ENCODE data around the gene LOXL1.

LOXL1 gene

GRCh38 chr15:73922186-73923151 lies 3.8 kb upstream of the LOXL1 start:
- ChIA-PET POLR2A (ENCODE audit: low non-redundant PET) (interaction anchor here (0.5 kb wide), 1 partner anchor 1131 kb away, joined by 5 read pairs; no protein-coding TSS in a partner anchor), CTCF (interaction anchor here (0.7 to 0.9 kb wide), 2 partner anchors 14 to 496 kb away, joined by 3 read pairs; no protein-coding TSS in a partner anchor)
- TF ChIP-seq CTCF (conservative IDR thresholded peaks at IDR 0.05; ENCODE audit: low read depth), result no peak
- DNase-seq (ENCODE audit: low spot score), result no peak
- no peak overlapping the region for H3K27ac ChIP-seq

DNA sequence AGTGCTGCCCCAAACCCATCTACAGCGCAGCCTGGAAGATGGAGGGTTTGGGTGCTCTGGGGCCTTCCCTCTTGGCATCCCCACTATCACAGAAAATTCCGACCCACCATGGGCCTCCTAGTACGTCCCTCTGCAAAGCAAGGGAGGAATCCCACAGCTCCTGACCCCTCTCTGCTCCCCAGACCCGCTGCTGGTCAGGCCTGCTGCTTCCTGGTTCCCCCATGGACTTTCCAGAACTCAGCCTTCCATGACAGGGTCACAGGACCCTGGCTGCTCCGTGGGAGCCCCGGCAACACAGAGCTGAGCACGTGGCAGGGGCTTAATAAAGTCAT lies 3.1 kb upstream of the LOXL1 start:
- CTCF ChIA-PET, result interaction anchor here (0.7 to 0.9 kb wide), 2 partner anchors 13 to 496 kb away, joined by 3 read pairs; no protein-coding TSS in a partner anchor
- H3K27ac ChIP-seq, result peak overlapping the region; percentile 86
- DNase-seq (ENCODE audit: low spot score), result no peak
- no peak for TF ChIP-seq CTCF (conservative IDR thresholded peaks at IDR 0.05; ENCODE audit: low read depth)
- POLR2A ChIA-PET (ENCODE audit: low non-redundant PET), result no interaction called here

GRCh38 chr15:73923488-73924164 lies 2.6 kb upstream of the LOXL1 start:
- H3K27ac ChIP-seq, result peak overlapping the region; percentile 86
- CTCF ChIA-PET, result interaction anchor here (0.9 kb wide), 1 partner anchor 13 kb away, joined by 3 read pairs; no protein-coding TSS in a partner anchor

DNA sequence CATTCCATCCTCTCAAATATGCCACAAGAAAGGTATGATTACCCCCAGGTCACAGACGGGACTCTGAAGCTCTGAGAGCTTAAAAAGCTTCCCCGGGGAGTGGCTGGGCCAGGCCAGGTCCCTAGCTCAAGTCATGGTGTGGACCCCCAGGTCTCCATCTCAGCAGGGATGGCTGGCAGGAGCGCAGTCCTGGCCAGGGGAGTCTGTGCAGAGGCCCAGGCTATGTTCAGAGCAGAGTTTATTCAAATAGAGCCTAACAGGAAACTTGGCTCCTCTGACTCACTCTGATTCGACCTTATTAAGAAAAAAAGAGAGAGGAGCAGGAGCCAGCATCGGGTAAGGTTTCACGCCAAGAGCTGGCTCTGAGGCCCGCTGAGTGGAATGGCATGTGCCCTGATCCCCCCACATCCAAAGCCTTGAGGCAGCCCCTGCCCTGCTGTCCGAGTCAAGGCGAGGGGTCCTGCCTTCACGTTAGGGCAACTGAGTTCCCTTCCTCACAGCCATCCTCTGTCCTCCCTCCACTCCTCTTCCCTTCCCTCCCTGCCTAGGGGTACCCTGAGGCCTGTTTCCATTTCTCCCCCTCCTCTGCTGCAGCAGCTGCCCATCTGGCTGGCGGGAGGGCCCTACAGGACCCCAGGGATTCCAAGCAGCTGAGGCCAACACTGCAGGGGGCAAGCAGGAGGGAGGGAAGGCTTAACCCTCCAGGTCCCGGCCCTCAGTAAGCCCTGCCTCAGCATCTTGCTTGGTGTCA lies 1.9 kb upstream of the LOXL1 start:
- ChIA-PET CTCF (no interaction called here), POLR2A (ENCODE audit: low non-redundant PET) (no interaction called here)
- no peak for TF ChIP-seq CTCF (conservative IDR thresholded peaks at IDR 0.05; ENCODE audit: low read depth)
- peak overlapping the region; percentile 86 for H3K27ac ChIP-seq
- DNase-seq (ENCODE audit: low spot score), result peak; percentile 83

More at GRCh38 chr15:73923488-73924164, 2.6 kb upstream of the LOXL1 start:
- TF ChIP-seq CTCF (conservative IDR thresholded peaks at IDR 0.05; ENCODE audit: low read depth), result no peak
- no peak for DNase-seq (ENCODE audit: low spot score)
- POLR2A ChIA-PET (ENCODE audit: low non-redundant PET), result no interaction called here

DNA sequence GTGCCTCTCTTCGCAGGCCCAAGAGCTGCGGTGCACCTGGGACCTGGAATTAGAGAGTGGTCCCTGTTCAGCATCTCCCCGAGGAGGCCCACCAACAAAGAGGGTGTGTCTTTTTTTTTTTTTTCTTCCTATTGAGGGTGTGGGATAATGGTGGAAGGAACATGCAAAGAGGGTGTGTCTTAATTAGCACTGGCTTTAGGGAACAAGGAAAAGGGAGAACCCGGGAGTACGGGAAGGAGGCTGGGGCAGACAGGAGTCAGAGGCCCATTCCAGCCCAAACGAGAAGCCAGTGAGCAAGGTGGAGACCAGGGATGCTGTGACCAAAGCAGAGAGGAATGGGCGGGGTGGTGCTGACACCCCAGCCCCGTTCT lies 429 bp upstream of the LOXL1 start:
- ChIA-PET CTCF (interaction anchor here (1.1 kb wide), 1 partner anchor 68 kb away, joined by 3 read pairs; the partner anchor contains the start of gene PML), POLR2A (ENCODE audit: low non-redundant PET) (no interaction called here)
- no peak for TF ChIP-seq CTCF (conservative IDR thresholded peaks at IDR 0.05; ENCODE audit: low read depth)
- peak overlapping the region; percentile 86 for H3K27ac ChIP-seq
- no peak for DNase-seq (ENCODE audit: low spot score)
